ENCODE data around the gene CPLX1. TPM values are rescaled to one million over a fixed set of nuclear protein-coding genes. Genes with fewer than 3 reads are reported as not detected.

The CPLX1 gene
- total RNA-seq, 4 donors from 2014 or later: 1.8 to 2.4 (median 2.4) TPM; not detected in 1

DNA sequence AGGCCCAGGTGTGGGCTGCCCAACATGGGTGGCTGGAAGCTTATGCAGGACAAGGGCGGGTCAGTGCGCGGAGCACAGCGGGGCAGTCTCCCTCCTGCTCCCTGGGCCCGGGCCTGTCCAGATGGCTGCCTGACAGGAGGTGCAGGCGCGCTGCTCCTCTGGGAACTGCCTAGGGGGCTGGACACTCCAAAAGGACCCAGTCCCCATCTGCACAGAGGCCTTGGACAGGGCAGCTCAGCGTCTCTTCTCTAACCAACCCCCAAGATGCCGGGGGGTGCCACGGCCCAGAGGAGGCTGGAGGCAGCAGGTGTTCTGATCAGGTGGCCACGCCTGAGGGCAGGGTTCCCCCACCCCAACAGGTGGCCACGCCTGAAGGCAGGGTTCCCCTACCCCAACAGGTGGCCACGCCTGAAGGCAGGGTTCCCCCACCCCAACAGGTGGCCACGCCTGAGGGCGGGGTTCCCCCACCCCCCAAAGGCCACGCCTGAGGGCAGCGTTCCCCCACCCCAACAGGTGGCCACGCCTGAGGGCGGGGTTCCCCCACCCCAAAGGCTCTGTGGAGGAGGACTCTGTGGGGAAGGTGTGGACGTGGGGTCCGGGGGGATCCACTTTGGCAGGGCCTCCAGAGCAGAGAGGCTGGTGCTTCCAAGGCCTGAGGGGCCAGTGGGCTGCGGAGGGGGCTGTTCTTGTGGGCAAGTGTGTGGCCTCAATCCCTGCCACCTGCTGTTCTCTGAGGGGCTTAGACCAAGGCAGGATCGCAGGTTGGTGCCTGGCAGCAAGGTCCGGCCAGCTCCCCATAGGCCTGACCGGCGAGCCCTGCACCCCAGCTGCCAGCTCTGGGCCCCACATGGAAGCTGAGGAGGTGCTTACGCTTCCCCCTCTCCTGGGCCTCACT lies 36.1 kb downstream of the CPLX1 start:
- no peak overlapping the region for H3K27ac ChIP-seq
- peaks cover 0 to 96% of the 10 kb centered on the region in 2 donors for H3K27me3 ChIP-seq
- DNase-seq (ENCODE audit: low spot score in 2 of 2): peak in 1 of 2 donors; percentile 6
- WGBS, 2 donors: 89 to 92% methylated on average over 11 to 21 of the region's 27 CpGs
- TF ChIP-seq EP300 (IDR thresholded peaks at IDR 0.05) (no peak), POLR2A (IDR thresholded peaks at IDR 0.05) (no peak)
- TF ChIP-seq, protein P1, sequence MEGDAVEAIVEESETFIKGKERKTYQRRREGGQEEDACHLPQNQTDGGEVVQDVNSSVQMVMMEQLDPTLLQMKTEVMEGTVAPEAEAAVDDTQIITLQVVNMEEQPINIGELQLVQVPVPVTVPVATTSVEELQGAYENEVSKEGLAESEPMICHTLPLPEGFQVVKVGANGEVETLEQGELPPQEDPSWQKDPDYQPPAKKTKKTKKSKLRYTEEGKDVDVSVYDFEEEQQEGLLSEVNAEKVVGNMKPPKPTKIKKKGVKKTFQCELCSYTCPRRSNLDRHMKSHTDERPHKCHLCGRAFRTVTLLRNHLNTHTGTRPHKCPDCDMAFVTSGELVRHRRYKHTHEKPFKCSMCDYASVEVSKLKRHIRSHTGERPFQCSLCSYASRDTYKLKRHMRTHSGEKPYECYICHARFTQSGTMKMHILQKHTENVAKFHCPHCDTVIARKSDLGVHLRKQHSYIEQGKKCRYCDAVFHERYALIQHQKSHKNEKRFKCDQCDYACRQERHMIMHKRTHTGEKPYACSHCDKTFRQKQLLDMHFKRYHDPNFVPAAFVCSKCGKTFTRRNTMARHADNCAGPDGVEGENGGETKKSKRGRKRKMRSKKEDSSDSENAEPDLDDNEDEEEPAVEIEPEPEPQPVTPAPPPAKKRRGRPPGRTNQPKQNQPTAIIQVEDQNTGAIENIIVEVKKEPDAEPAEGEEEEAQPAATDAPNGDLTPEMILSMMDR (IDR thresholded peaks at IDR 0.05): no peak
- no peaks in the 10 kb centered on the region for H3K9me3 ChIP-seq
- no peaks in the 10 kb centered on the region for H3K36me3 ChIP-seq
- peaks cover 0 to 40% (median 26%) of the 10 kb centered on the region in 4 donors for H3K4me1 ChIP-seq
- no peak overlapping the region for H3K4me3 ChIP-seq

DNA sequence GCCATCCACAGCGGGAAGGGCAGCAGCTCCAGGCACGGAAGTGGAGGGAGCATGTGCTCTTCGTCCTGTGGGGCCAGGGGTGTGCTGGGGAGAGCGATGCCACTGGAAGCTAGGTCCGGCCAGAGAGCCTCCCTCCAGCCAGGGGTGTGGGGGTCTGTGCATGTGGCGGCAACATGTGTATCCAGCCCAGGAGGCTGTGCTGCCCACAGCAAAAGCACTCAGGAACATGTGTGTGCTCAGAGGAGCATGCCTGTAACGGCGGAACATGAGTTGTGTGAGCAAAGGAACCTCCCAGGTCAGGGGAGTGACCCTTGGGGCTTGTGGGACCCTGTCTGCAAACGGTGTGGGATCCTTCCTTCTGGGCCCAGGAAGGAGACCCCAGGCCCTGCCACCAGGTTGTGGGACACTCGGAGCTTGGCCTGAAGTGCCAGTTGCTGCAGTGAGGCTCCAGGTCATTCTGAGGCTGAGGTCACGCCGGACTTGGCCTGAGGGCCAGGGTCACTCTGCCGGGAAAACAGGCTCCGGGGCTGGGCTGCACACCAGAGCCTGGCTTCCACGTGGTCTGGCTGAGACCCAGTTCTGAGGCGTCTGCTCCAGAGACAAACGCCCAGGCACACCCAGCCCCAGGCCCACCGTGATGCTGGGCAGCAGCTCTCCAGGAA lies 37.2 kb downstream of the CPLX1 start:
- Histone ChIP-seq H3K4me3 (no peak overlapping the region), H3K4me1 (peaks cover 0 to 41% (median 22%) of the 10 kb centered on the region in 4 donors), H3K36me3 (no peaks in the 10 kb centered on the region), H3K9me3 (no peaks in the 10 kb centered on the region), H3K27ac (no peak overlapping the region), H3K27me3 (peaks cover 0 to 88% of the 10 kb centered on the region in 2 donors)
- WGBS, 2 donors: 66 to 71% methylated on average over 10 to 14 of the region's 18 CpGs
- no peak for TF ChIP-seq POLR2A (IDR thresholded peaks at IDR 0.05)
- DNase-seq (ENCODE audit: low spot score in 2 of 2): peak in 1 of 2 donors; percentile 3

DNA sequence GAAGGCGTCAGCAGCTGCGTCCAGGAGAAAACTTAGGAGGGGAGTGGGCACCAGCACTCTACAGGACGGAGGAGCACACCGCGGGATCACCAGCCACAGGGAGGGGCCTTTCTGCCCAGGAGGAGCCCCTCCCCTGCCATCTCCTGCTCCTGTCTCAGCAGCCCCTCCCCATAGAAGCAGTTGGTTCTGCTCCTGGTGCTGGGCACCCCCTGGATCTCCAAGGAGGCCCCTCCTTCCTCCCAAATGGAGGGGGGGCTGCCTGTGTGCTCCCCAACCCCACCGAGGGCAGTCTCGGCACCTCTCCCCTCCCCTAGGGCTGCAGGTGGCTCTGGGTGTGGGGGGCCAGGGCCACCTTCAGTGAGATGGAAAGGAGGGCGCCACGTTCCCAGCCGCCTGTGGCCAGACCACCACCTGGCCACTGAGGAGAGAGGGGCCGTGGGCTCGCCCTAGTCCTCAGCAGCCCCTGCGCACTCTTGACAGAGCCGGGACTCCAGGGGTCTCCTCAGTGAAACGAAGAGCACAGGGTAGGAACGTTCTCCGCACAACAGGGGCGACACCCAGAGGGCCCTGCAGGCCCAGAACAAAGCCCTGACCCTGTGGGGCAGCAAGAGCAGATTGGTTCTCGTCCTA lies 37.8 kb downstream of the CPLX1 start:
- Histone ChIP-seq H3K36me3 (no peaks in the 10 kb centered on the region), H3K4me1 (peaks cover 0 to 43% (median 23%) of the 10 kb centered on the region in 4 donors), H3K9me3 (no peaks in the 10 kb centered on the region), H3K27me3 (peaks cover 0 to 82% of the 10 kb centered on the region in 2 donors), H3K4me3 (no peak overlapping the region), H3K27ac (peak overlapping the region in 1 of 4 donors; percentile 75)
- DNase-seq (ENCODE audit: low spot score in 2 of 2): peak in 1 of 2 donors; percentile 8
- no peak for TF ChIP-seq EP300 (IDR thresholded peaks at IDR 0.05)
- no peak for TF ChIP-seq POLR2A (IDR thresholded peaks at IDR 0.05)
- TF ChIP-seq, protein P1 (IDR thresholded peaks at IDR 0.05): no peak
- WGBS, 2 donors: 73 to 85% methylated on average over 15 to 19 of the region's 19 CpGs

DNA sequence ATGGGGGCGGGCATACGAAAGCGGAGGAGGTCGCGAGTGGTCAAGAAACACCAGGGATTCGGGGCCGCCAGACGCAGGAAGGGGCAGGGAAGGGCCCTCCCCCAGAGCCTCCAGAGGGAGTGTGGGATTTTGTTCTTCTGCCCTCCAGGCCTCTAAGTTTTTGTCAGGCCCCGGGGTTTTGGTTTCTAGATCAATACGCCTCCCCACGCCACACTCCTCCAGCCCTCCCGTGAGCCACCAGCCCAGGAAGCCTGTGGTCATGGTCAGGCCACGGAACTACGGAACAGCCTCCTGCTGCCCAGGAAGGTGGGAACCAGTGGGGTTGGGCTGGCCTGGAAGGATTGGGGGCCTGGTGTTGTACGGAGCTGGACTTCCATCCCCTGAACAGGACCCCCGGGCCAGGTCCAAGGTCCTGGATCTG lies 38.4 kb downstream of the CPLX1 start:
- Histone ChIP-seq H3K27ac (peak overlapping the region in 1 of 4 donors; percentile 75), H3K4me1 (peaks cover 0 to 46% (median 27%) of the 10 kb centered on the region in 4 donors), H3K9me3 (no peaks in the 10 kb centered on the region), H3K27me3 (peaks cover 0 to 76% of the 10 kb centered on the region in 2 donors), H3K36me3 (no peaks in the 10 kb centered on the region), H3K4me3 (no peak overlapping the region)
- 77 to 78% methylated on average over 16 of the region's 16 CpGs for WGBS, 2 donors
- TF ChIP-seq, protein P1 (IDR thresholded peaks at IDR 0.05): no peak
- TF ChIP-seq POLR2A (IDR thresholded peaks at IDR 0.05): no peak
- TF ChIP-seq EP300 (IDR thresholded peaks at IDR 0.05): no peak
- peak in 1 of 2 donors; percentile 12 for DNase-seq (ENCODE audit: low spot score in 2 of 2)

DNA sequence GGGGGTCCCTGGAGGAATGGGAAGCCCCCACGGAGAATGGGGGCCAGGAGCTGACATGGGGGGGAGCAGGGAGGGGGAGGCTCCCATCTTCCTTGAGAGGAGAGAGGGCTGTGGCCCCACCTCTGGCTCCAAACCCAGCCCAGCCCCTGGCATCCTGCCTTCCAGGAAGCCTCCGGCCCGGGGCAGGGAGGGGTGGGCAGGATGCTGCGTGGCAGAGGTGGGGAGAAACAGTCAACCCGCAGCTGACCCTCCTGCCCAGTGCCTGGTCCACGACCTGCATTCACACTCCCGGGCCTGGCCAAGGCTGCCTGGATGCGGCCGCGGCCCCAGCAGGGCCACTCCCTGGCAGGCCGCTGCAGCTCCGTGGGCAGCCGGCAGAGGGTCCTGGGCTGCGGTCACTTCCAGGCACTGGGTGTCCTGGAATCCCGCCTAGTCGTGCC lies 39.0 kb downstream of the CPLX1 start:
- H3K9me3 ChIP-seq: no peaks in the 10 kb centered on the region
- no peaks in the 10 kb centered on the region for H3K36me3 ChIP-seq
- 5 to 35% methylated on average over 9 to 16 of the region's 16 CpGs for WGBS, 2 donors
- peaks cover 0 to 69% of the 10 kb centered on the region in 2 donors for H3K27me3 ChIP-seq
- H3K27ac ChIP-seq: peak overlapping the region in 1 of 4 donors; percentile 75
- H3K4me1 ChIP-seq: peaks cover 0 to 44% (median 27%) of the 10 kb centered on the region in 4 donors
- TF ChIP-seq, protein P1 (IDR thresholded peaks at IDR 0.05): peak in 1 of 5 experiments; percentile 10
- TF ChIP-seq EP300 (IDR thresholded peaks at IDR 0.05) (peak in 1 of 2 donors; percentile 15), POLR2A (IDR thresholded peaks at IDR 0.05) (no peak)
- DNase-seq (ENCODE audit: low spot score in 2 of 2): peak in 1 of 2 donors; percentile 13
- peak overlapping the region in 3 of 4 donors; percentile 19 to 54 (median 28) for H3K4me3 ChIP-seq

Measured in tibial nerve (tissue), 4 donors.